K562 treated with DMSO at 1 percent for 48 hours (cell line): Measurements from ENCODE around the gene GPR83. TPM values are rescaled to one million over a fixed set of nuclear protein-coding genes. Genes with fewer than 3 reads are reported as not detected.

ENCODE experiments used
- total RNA-seq: library from RNA; unstranded; fragments of 300-600 nt; gene quantifications from 2 replicates; pipeline ENCODE4 v1.2.3, GENCODE V29; 2022; ENCODE audit warnings: low replicate concordance; ENCODE audit errors: extremely low read depth

GPR83 gene
- total RNA-seq, result not detected in 2 replicates

DNA sequence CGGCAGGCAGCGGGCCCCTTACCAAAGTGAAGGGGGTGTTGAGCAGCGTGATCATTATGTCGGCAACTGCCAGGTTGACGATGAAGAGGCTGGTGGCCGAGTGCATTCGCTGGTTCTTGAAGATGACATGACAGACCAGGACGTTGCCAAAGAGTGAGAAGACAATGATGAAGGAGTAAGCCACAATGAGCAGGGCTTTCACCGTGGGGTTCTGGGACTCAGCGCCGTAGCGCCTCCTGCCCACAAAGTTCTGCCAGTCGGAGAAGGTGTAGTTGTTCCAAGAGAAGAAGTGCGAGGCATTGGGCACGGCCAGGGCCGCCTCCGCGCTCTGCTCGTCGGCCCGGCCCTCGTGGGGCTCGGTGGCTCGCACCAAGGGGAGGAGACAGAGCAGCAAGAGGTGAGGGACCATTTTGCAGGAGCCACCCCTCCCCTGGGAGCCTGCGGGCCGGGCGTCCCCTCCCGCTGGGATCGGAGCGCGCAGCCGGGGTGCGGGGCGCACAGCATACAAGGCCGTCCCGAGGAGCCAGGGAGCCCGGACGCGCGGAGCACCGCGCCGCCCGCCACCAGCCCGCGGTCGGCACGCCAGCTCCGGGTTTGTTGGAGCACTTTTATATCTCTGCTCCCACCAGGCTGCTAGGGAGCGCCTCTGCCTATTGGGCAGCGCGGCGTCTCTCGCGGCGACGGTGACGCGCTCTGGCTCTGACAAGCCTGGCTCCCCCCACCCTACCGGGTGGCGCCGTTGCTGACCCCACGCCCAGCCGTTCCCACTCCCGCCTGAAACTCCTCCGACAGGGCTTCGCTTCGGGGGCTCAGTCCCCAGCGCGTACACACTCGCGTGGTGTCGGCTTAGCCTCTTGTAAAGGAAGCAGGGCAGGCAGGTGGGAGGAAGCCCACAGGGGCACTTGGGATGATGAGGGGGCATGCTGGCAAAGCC is at the start of gene GPR83:
Gene GPR83 (minus strand): TSS at position 581 of the 934 bp plus-strand sequence. CDS start 172 bp downstream, at position 409.

Other genes starting within 250 kb of the GPR83 start
- not detected in 2 replicates for gene IZUMO1R, start 96.8 kb downstream of the GPR83 start, total RNA-seq
- not detected in 2 replicates for gene MRE11, start 92.4 kb upstream of the GPR83 start, total RNA-seq
- not detected in 2 replicates for gene ANKRD49, start 92.6 kb upstream of the GPR83 start, total RNA-seq
- not detected in 2 replicates for gene C11orf97, start 111.0 kb upstream of the GPR83 start, total RNA-seq
- gene FUT4, start 142.5 kb upstream of the GPR83 start, total RNA-seq, result not detected in 2 replicates
- not detected in 2 replicates for gene PIWIL4, start 165.9 kb upstream of the GPR83 start, total RNA-seq